HFF-Myc (cell line): Measurements from ENCODE around the gene HMOX2.

Source experiments
- DNase-seq: peaks from one replicate; pipeline ENCODE4 v3.0.0-alpha.2; 2011; ENCODE audit warnings: low read depth; ENCODE audit errors: extremely low read depth
- H3K4me3 ChIP-seq: replicated peaks from 2 replicates; pipeline ENCODE4 v1.5.1; 2011; ENCODE audit warnings: low read depth, mild to moderate bottlenecking, control low read depth, low read length
- CTCF ChIP-seq: IDR thresholded peaks from 2 replicates; pipeline ENCODE4 v1.5.1; 2012; ENCODE audit warnings: mild to moderate bottlenecking, low read depth, low read length, control low read depth; ENCODE audit errors: missing control alignments

HMOX2 gene

DNA sequence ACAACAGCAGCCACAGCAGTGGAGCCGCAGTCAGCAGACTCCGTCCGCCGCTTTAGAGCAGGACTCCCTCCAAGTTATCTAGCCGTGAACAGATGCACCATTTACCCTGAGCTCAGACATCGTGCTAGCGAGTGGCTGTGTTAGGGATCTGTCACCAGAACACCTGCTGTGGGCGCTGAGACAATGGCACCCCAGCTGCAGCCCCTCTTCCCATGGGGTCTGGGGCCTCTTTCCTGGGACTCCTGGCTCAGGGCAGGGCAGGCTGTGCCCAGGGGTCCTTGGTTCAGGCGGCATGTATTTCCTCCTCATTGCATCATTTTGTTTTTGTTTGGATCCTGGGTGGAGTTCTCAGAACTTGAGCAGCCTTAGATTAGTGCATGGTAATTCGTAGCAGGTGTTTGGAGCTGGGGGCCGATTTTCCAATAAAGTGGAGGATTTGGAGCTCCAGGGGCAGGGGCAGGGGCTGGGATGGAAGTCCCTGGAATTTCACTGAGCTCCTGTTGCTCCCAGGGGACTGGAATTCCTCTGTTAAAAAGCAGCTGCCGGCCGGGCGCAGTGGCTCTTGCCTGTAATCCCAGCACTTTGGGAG is 25.2 kb upstream of the HMOX2 start:
- no peak for DNase-seq
- TF ChIP-seq CTCF = no peak
- H3K4me3 ChIP-seq = no peak overlapping the region

DNA sequence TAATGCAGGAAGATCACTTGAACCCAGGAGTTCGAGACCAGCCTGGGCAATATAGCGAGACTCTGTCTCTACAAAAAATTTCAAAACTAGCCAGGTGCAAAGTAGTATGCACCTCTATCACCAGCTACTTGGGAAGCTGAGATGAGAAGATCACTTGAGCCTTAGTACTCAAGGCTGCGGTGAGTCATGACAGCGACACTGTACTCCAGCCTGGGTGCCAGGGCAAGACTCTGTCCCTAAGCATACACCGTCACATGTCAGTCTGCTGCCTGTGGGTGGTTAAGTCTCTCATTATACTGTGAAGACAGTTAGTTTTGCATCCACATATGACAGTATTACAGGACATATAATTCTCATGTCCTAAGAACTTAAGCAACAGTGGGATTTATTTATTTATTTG is 23.5 kb upstream of the HMOX2 start:
- no peak for TF ChIP-seq CTCF
- DNase-seq = no peak
- no peak overlapping the region for H3K4me3 ChIP-seq

- H3K4me3 ChIP-seq = no peak overlapping the region
- no peak for DNase-seq
- TF ChIP-seq CTCF = no peak
These were observed 21.6 kb upstream of the HMOX2 start for GRCh38 chr16:4454623-4455022.

- TF ChIP-seq CTCF = no peak
- DNase-seq = no peak
- no peak overlapping the region for H3K4me3 ChIP-seq
These were observed 21.1 kb upstream of the HMOX2 start for GRCh38 chr16:4455081-4455480.

DNA sequence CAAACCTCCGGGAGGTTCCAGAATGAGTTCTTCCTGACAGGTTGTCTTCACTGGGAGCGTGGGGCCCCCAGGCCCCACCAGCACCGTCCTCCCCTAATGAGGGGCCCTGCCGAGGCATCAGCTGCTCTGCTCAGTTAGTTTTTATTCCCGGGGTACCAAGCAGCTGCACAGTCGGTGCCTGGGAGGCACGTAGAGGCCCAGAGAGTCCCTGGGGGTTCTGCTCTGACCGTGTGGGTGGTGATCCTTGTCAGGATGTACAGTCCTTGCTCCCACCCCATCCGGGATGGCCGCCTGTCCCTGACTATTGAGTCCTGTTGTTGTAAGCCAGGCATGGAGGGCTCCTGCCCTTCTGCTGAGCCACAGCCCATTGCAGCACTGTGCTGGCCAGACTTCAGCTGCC is 20.2 kb upstream of the HMOX2 start:
- TF ChIP-seq CTCF = no peak
- H3K4me3 ChIP-seq = no peak overlapping the region
- no peak for DNase-seq

DNA sequence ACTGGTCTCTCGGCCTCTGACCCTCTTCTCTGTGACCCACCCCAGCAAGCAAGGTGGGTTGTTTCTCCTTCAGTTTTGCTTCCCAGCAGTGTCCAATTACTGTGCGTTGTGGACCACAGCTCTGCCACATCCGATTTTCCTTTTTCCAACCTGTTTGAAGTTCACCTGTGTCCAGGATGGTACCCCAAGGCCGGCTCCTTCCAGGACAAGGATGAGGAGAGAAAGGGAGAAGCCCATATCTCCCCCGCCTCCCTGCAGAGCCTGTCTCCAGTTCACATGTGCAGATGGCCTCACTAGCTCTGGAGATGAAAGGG is 15.3 kb upstream of the HMOX2 start:
- H3K4me3 ChIP-seq = no peak overlapping the region
- TF ChIP-seq CTCF = no peak
- no peak for DNase-seq
